Trophoblast cell (in vitro differentiated cells and primary cell): ENCODE data around the gene RNF39. TPM values are rescaled to one million over a fixed set of nuclear protein-coding genes. Genes with fewer than 3 reads are reported as not detected.
"Not testable (repeated sequence)": the region's sequence is repeated elsewhere in the genome, so short reads cannot be mapped to it uniquely, and the experiment has no call there.

Experiments used
- DNase-seq, 2 donors: peaks; one replicate each; pipeline ENCODE4 v3.0.0-alpha.2; 2016
- H2AFZ ChIP-seq: 2 replicates; pipeline ENCODE4 v1.6.1; 2013; ENCODE audit warnings: low read length, moderate library complexity, mild to moderate bottlenecking; ENCODE audit not compliant: insufficient read depth, poor library complexity
- H2AK5ac ChIP-seq: 2 replicates; pipeline ENCODE4 v1.6.1; 2013; ENCODE audit warnings: mild to moderate bottlenecking, low read length
- H2BK120ac ChIP-seq: 2 replicates; pipeline ENCODE4 v1.6.1; 2013; ENCODE audit warnings: low read length, mild to moderate bottlenecking, moderate library complexity; ENCODE audit not compliant: insufficient read depth, poor library complexity
- H2BK12ac ChIP-seq: 2 replicates; pipeline ENCODE4 v1.6.1; 2013; ENCODE audit warnings: mild to moderate bottlenecking, low read length, moderate library complexity
- H2BK5ac ChIP-seq: 2 replicates; pipeline ENCODE4 v1.6.1; 2013; ENCODE audit warnings: low read length, low read depth, moderate library complexity, mild to moderate bottlenecking; ENCODE audit not compliant: poor library complexity
- H3K14ac ChIP-seq: 2 replicates; pipeline ENCODE4 v1.6.1; 2013; ENCODE audit warnings: mild to moderate bottlenecking, low read length
- H3K18ac ChIP-seq: 2 replicates; pipeline ENCODE4 v1.6.1; 2013; ENCODE audit warnings: mild to moderate bottlenecking, low read length
- H3K23ac ChIP-seq: 2 replicates; pipeline ENCODE4 v1.6.1; 2013; ENCODE audit warnings: low read length
- H3K27ac ChIP-seq: 2 replicates; pipeline ENCODE4 v1.5.1; 2013; ENCODE audit warnings: low read depth, mild to moderate bottlenecking, inconsistent platforms, low read length, moderate library complexity
- H3K27me3 ChIP-seq: 2 replicates; pipeline ENCODE4 v1.6.1; 2013; ENCODE audit warnings: inconsistent platforms, mild to moderate bottlenecking, low read length, moderate library complexity; ENCODE audit not compliant: insufficient read depth
- H3K36me3 ChIP-seq, 2 experiments: 1 replicate in 1 of 2; 2 replicates in 1 of 2; pipeline ENCODE4 v1.6.1; 2013; ENCODE audit warnings: low read length in 2 of 2, mild to moderate bottlenecking in 2 of 2, moderate library complexity in 1 of 2; ENCODE audit not compliant: insufficient read depth in 2 of 2, control insufficient read depth in 1 of 2
- H3K4ac ChIP-seq: 2 replicates; pipeline ENCODE4 v1.6.1; 2013; ENCODE audit warnings: low read depth, mild to moderate bottlenecking, low read length, moderate library complexity
- H3K4me1 ChIP-seq, 2 experiments: 1 replicate in 1 of 2; 2 replicates in 1 of 2; pipeline ENCODE4 v1.6.1; 2013; ENCODE audit warnings: low read length in 2 of 2, mild to moderate bottlenecking in 2 of 2, moderate library complexity in 1 of 2; ENCODE audit not compliant: insufficient read depth in 2 of 2, control insufficient read depth in 1 of 2
- H3K4me2 ChIP-seq: 2 replicates; pipeline ENCODE4 v1.6.1; 2013; ENCODE audit warnings: inconsistent platforms, mild to moderate bottlenecking, low read length, moderate library complexity
- H3K4me3 ChIP-seq: 2 replicates; pipeline ENCODE4 v1.5.1; 2013; ENCODE audit warnings: mild to moderate bottlenecking, low read depth, low read length, inconsistent platforms
- H3K79me1 ChIP-seq: one replicate; pipeline ENCODE4 v1.6.1; 2013; ENCODE audit warnings: low read length
- H3K79me2 ChIP-seq: 2 replicates; pipeline ENCODE4 v1.6.1; 2013; ENCODE audit warnings: low read length, mild to moderate bottlenecking; ENCODE audit not compliant: control insufficient read depth, insufficient read depth, poor library complexity
- H3K9ac ChIP-seq: 2 replicates; pipeline ENCODE4 v1.6.1; 2013; ENCODE audit warnings: mild to moderate bottlenecking, low read length
- H3K9me3 ChIP-seq: 2 replicates; pipeline ENCODE4 v1.6.1; 2013; ENCODE audit warnings: low read depth, mild to moderate bottlenecking, control low read depth, inconsistent platforms, low read length; ENCODE audit not compliant: insufficient read depth
- H4K12ac ChIP-seq: 2 replicates; pipeline ENCODE4 v1.6.1; 2013; ENCODE audit warnings: low read depth, mild to moderate bottlenecking, low read length, moderate library complexity
- H4K8ac ChIP-seq: 2 replicates; pipeline ENCODE4 v1.6.1; 2013; ENCODE audit warnings: low read depth, mild to moderate bottlenecking, low read length, moderate library complexity
- H4K91ac ChIP-seq: one replicate; pipeline ENCODE4 v1.6.1; 2013; ENCODE audit warnings: low read depth, mild to moderate bottlenecking, low read length, moderate library complexity
- WGBS: extraction: QIAGEN DNeasy Blood & Tissue Kit; methylation state at CpG from one replicate; pipeline ENCODE4 v1.1.7; 2013; ENCODE audit warnings: missing lambda C conversion rate; ENCODE audit not compliant: insufficient read length, insufficient coverage; ENCODE audit errors: extremely low coverage; 5-methylcytosine and 5-hydroxymethylcytosine counted together
- polyA plus RNA-seq: library from polyadenylated mRNA; stranded (reverse); fragments of 200-250 nt; gene quantifications from 2 replicates; pipeline ENCODE4 v1.2.3, GENCODE V29; 2013

The RNF39 gene, protein sequence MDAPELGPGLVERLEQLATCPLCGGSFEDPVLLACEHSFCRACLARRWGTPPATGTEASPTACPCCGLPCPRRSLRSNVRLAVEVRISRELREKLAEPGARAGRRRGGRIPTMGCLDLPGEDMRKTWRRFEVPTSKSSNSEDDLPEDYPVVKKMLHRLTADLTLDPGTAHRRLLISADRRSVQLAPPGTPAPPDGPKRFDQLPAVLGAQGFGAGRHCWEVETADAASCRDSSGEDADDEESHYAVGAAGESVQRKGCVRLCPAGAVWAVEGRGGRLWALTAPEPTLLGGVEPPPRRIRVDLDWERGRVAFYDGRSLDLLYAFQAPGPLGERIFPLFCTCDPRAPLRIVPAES
- 0.03 TPM in 1 of 2 replicates, not detected in the other for polyA plus RNA-seq

GRCh38 chr6:30075094-30075789, at the start of gene RNF39:
RNF39 (minus strand) TSS chr6:30075769; CDS start chr6:30075585, 184 bp downstream.
- no peak within 1 kb of the TSS for H3K27ac ChIP-seq
- H3K18ac ChIP-seq = no peak within 1 kb of the TSS
- H3K4me3 ChIP-seq = no peak within 1 kb of the TSS
- H3K9ac ChIP-seq = no peak within 1 kb of the TSS
- H3K4ac ChIP-seq = no peak within 1 kb of the TSS
- H3K23ac ChIP-seq = no peak within 1 kb of the TSS
- H2AK5ac ChIP-seq = no peak within 1 kb of the TSS
- H3K36me3 ChIP-seq = no peaks in the 10 kb centered on the region
- H3K79me1 ChIP-seq = no peaks in the 10 kb centered on the region
- no peak within 1 kb of the TSS for H4K91ac ChIP-seq
- H2BK12ac ChIP-seq = no peak within 1 kb of the TSS
- no CpG with 5 or more reads among the region's 64 CpGs for WGBS
- no peak for DNase-seq
- no peaks in the 10 kb centered on the region for H3K79me2 ChIP-seq
- no peak within 1 kb of the TSS for H2AFZ ChIP-seq
- peaks cover 12 to 15% of the 10 kb centered on the region in 2 experiments for H3K4me1 ChIP-seq
- H3K14ac ChIP-seq = no peak within 1 kb of the TSS
- no peak within 1 kb of the TSS for H2BK120ac ChIP-seq
- no peak within 1 kb of the TSS for H4K8ac ChIP-seq
- peaks cover 2% of the 10 kb centered on the region for H3K9me3 ChIP-seq
- no peak within 1 kb of the TSS for H2BK5ac ChIP-seq
- H3K4me2 ChIP-seq = peak within 1 kb of the TSS; percentile 28
- H3K27me3 ChIP-seq = peaks cover 67% of the 10 kb centered on the region
- no peak within 1 kb of the TSS for H4K12ac ChIP-seq

DNA sequence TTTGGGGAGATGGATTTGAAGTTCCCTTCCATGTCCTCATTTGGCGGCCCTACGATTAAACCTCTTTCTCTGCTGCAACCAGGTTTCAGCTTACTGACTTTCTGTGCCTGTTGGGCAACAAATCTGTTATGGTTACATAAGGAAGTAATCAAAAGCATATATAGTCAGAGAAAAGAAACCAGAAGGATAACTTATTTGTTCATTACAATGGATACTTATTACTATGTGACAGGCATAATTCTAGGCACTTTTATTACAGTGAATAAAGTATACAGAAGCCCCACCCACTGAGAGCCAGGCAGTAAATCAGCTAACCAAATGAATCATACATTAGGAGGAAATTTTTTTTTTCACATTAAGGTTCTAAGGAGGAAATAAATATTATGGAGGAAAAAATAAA, 46.9 kb upstream of the RNF39 start:
- no peak overlapping the region for H4K8ac ChIP-seq
- H3K27me3 ChIP-seq = peaks cover 13% of the 10 kb centered on the region
- H3K27ac ChIP-seq = no peak overlapping the region
- H2AK5ac ChIP-seq = no peak overlapping the region
- H4K12ac ChIP-seq = no peak overlapping the region
- peaks cover 2% of the 10 kb centered on the region for H3K9me3 ChIP-seq
- no peak for DNase-seq
- H3K79me1 ChIP-seq = no peaks in the 10 kb centered on the region
- H2BK120ac ChIP-seq = no peak overlapping the region
- no peaks in the 10 kb centered on the region for H3K36me3 ChIP-seq
- H3K4me1 ChIP-seq = no peaks in the 10 kb centered on the region
- no peak overlapping the region for H2BK12ac ChIP-seq
- no peak overlapping the region for H2BK5ac ChIP-seq
- no peak overlapping the region for H3K9ac ChIP-seq
- H3K18ac ChIP-seq = no peak overlapping the region
- H3K14ac ChIP-seq = no peak overlapping the region
- no peak overlapping the region for H3K4me2 ChIP-seq
- H4K91ac ChIP-seq = no peak overlapping the region
- H3K79me2 ChIP-seq = no peaks in the 10 kb centered on the region
- WGBS = no CpG with 5 or more reads among the region's 2 CpGs
- H2AFZ ChIP-seq = no peak overlapping the region
- no peak overlapping the region for H3K23ac ChIP-seq
- no peak overlapping the region for H3K4me3 ChIP-seq
- H3K4ac ChIP-seq = no peak overlapping the region

DNA sequence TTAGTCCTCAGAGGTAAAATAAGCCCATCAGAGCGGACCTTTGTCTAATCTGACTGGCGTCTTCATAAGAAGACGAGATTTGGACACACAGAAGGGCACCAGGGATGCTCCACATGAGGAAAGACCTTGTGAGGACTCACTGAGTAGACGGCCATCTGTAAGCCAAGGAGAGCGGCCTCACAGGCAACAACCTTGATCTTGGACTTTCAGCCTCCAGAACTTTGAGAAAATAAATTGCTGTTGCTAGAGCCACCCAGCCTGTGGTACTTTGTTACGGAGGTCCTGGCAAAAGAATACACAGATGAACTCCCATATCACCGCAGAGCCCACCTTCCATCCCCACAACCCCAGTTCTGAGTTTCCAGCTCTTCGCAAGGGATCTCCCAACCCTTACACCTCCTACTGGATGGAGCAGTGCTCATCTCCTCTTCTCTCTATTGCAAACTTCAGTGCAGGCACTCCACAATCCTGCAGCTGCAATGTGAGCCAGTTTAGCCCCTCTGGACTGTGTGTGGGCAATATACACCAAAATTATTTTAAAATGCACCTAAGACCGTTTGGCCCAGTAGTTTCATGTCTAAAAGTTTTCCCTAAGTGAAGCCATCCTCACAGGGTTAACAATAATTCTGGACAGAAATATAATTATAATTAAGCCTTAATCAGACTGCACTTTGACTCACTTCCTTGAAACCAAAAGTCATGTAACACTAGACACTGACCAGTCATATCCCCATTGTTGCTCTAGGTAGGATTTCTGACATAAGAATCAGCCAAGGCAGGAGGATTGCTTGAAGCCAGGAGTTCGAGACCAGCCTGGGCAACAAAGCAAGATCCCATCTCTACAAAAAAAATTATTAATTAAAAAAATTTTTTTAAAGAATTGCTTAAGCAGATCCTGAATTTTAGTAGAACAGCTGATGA, 46.1 kb upstream of the RNF39 start:
- Histone ChIP-seq H3K79me2 (no peaks in the 10 kb centered on the region), H3K4me3 (no peak overlapping the region), H2BK5ac (no peak overlapping the region), H3K14ac (no peak overlapping the region), H3K27ac (no peak overlapping the region), H4K8ac (no peak overlapping the region), H3K23ac (no peak overlapping the region), H2BK120ac (no peak overlapping the region), H3K9me3 (no peaks in the 10 kb centered on the region), H4K91ac (no peak overlapping the region), H3K18ac (no peak overlapping the region), H3K79me1 (no peaks in the 10 kb centered on the region), H2AK5ac (no peak overlapping the region), H3K36me3 (no peaks in the 10 kb centered on the region), H3K27me3 (peaks cover 5% of the 10 kb centered on the region), H3K4ac (no peak overlapping the region), H3K4me1 (no peaks in the 10 kb centered on the region), H2AFZ (no peak overlapping the region), H3K9ac (no peak overlapping the region), H3K4me2 (no peak overlapping the region), H4K12ac (no peak overlapping the region), H2BK12ac (no peak overlapping the region)
- no peak for DNase-seq
- no CpG with 5 or more reads among the region's 10 CpGs for WGBS

- H3K9me3 ChIP-seq, H4K8ac ChIP-seq, H3K4ac ChIP-seq, H3K27me3 ChIP-seq, H2BK120ac ChIP-seq, H3K36me3 ChIP-seq, H3K4me2 ChIP-seq, H3K23ac ChIP-seq, H3K79me1 ChIP-seq, DNase-seq, H2BK12ac ChIP-seq, H3K14ac ChIP-seq, H2AK5ac ChIP-seq, H3K79me2 ChIP-seq, H3K4me1 ChIP-seq, H3K4me3 ChIP-seq, H2AFZ ChIP-seq, H4K12ac ChIP-seq, H3K27ac ChIP-seq, H3K9ac ChIP-seq, H3K18ac ChIP-seq, H4K91ac ChIP-seq, H2BK5ac ChIP-seq: not testable (repeated sequence)
- WGBS = no CpG with 5 or more reads among the region's 5 CpGs
Measured at GRCh38 chr6:30118691-30119090, 43.1 kb upstream of the RNF39 start.
